ENCODE measurements around the gene GOLT1A. TPM values are rescaled to one million over a fixed set of nuclear protein-coding genes. Genes with fewer than 3 reads are reported as not detected.

The GOLT1A gene
- polyA plus RNA-seq, 2 of the 4 experiments (the other 2 are of a cell fraction): 1.8 to 6.4 TPM

- TF ChIP-seq, protein P1, sequence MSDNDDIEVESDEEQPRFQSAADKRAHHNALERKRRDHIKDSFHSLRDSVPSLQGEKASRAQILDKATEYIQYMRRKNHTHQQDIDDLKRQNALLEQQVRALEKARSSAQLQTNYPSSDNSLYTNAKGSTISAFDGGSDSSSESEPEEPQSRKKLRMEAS (IDR thresholded peaks at IDR 0.05): no peak
- no peak for TF ChIP-seq JUN (IDR thresholded peaks at IDR 0.05)
Observed at GRCh38 chr1:204177133-204177532, 36.7 kb downstream of the GOLT1A start (continued).

DNA sequence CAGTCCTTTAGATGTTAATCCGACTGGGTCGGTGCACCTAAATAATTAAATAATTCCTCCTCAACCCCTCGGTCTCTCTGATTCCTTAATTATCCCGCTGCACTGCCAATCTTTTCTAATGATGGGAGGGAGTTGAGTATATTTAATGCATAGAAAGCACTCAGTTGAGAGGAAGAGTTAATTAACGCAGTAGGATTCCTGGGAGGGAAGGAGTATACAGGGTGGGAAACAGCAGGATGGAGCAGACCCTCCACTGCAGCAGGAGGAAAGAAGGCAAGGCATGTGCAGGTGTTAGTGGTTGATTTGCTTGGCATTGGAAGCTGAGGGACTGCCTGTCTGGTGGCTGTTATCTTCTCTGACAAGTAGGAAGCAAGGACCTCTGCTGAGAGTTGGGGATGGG lies 37.7 kb downstream of the GOLT1A start:
- Histone ChIP-seq H3K27ac (no peak overlapping the region), H3K4me1 (peaks cover 5% of the 10 kb centered on the region; the same call in 2 of the 3 replicates), H3K9me3 (no peaks in the 10 kb centered on the region), H3K4me3 (no peak overlapping the region), H3K4me2 (no peak overlapping the region)
- ATAC-seq (no peak), FAIRE-seq (no peak), DNase-seq (ENCODE audit: low read depth in 1 of 2, low spot score in 1 of 2) (no peak)
- 60% methylated on average over 5 of the region's 5 CpGs for WGBS (ENCODE audit: missing lambda C conversion rate)
- ChIA-PET CTCF (interaction anchor here (0.8 to 16.3 kb wide), 9 partner anchors 11 to 327 kb away, joined by 3 to 314 read pairs (median 3); no protein-coding TSS in a partner anchor), POLR2A (no interaction called here)
- TF ChIP-seq CHD4 (IDR thresholded peaks at IDR 0.05; ENCODE audit: borderline replicate concordance) (no peak), HOXB13 (CRISPR knock-in tag; IDR thresholded peaks at IDR 0.05; ENCODE audit: low read depth) (no peak), NR3C1 (IDR thresholded peaks at IDR 0.05) (no peak), POLR2AphosphoS2 (conservative IDR thresholded peaks at IDR 0.05; ENCODE audit: low read length) (no peak), HDAC2 (IDR thresholded peaks at IDR 0.05) (no peak), CHD2 (IDR thresholded peaks at IDR 0.05; ENCODE audit: low read length, partially characterized antibody) (no peak)
- TF ChIP-seq, protein P2, sequence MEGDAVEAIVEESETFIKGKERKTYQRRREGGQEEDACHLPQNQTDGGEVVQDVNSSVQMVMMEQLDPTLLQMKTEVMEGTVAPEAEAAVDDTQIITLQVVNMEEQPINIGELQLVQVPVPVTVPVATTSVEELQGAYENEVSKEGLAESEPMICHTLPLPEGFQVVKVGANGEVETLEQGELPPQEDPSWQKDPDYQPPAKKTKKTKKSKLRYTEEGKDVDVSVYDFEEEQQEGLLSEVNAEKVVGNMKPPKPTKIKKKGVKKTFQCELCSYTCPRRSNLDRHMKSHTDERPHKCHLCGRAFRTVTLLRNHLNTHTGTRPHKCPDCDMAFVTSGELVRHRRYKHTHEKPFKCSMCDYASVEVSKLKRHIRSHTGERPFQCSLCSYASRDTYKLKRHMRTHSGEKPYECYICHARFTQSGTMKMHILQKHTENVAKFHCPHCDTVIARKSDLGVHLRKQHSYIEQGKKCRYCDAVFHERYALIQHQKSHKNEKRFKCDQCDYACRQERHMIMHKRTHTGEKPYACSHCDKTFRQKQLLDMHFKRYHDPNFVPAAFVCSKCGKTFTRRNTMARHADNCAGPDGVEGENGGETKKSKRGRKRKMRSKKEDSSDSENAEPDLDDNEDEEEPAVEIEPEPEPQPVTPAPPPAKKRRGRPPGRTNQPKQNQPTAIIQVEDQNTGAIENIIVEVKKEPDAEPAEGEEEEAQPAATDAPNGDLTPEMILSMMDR (IDR thresholded peaks at IDR 0.05): no peak

DNA sequence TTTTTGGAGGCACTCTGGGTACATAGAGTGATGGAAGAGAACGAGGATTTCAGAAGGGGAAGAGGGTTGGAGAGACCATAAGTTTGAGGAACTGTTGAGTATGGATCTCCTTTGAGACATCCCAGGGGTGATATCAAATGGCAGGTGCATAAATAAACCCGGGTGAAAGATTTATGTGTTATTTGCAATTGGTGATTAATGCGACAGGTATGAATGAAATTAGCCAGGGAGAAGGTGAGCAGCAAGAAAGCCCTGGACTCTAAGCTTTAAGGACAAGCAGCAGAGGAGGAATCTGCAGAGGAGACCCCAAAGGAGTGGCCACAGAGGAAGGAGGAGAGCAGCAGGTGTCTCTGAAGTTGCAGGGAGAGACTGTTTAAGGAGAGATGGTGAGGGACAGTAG lies 38.8 kb downstream of the GOLT1A start:
- CTCF ChIA-PET: interaction anchor here (0.8 to 16.3 kb wide), 5 partner anchors 13 to 328 kb away, joined by 3 to 314 read pairs (median 34); no protein-coding TSS in a partner anchor
- Histone ChIP-seq H3K4me1 (peaks cover 5% of the 10 kb centered on the region; the same call in 2 of the 3 replicates), H3K4me3 (no peak overlapping the region), H3K4me2 (no peak overlapping the region), H3K27ac (no peak overlapping the region), H3K9me3 (peaks cover 7% of the 10 kb centered on the region)
- DNase-seq (ENCODE audit: low read depth in 1 of 2, low spot score in 1 of 2): no peak
- WGBS (ENCODE audit: missing lambda C conversion rate): 27% methylated on average over 3 of the region's 3 CpGs
- no peak for ATAC-seq
- POLR2A ChIA-PET: no interaction called here
- no peak for FAIRE-seq
- TF ChIP-seq, protein P1 (IDR thresholded peaks at IDR 0.05): no peak
- TF ChIP-seq JUNB (IDR thresholded peaks at IDR 0.05): no peak
- no peak for TF ChIP-seq HES2 (IDR thresholded peaks at IDR 0.05)
- TF ChIP-seq NR3C1 (IDR thresholded peaks at IDR 0.05): no peak
- TF ChIP-seq PHF8 (IDR thresholded peaks at IDR 0.05; ENCODE audit: borderline replicate concordance, low read depth): no peak
- TF ChIP-seq, protein P3, sequence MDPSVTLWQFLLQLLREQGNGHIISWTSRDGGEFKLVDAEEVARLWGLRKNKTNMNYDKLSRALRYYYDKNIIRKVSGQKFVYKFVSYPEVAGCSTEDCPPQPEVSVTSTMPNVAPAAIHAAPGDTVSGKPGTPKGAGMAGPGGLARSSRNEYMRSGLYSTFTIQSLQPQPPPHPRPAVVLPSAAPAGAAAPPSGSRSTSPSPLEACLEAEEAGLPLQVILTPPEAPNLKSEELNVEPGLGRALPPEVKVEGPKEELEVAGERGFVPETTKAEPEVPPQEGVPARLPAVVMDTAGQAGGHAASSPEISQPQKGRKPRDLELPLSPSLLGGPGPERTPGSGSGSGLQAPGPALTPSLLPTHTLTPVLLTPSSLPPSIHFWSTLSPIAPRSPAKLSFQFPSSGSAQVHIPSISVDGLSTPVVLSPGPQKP (IDR thresholded peaks at IDR 0.05; ENCODE audit: low read depth, low read length): no peak
- no peak for TF ChIP-seq MAZ (IDR thresholded peaks at IDR 0.05; ENCODE audit: borderline replicate concordance, low read depth, low read length)
- TF ChIP-seq REST (IDR thresholded peaks at IDR 0.05): no peak
- TF ChIP-seq, protein P4, sequence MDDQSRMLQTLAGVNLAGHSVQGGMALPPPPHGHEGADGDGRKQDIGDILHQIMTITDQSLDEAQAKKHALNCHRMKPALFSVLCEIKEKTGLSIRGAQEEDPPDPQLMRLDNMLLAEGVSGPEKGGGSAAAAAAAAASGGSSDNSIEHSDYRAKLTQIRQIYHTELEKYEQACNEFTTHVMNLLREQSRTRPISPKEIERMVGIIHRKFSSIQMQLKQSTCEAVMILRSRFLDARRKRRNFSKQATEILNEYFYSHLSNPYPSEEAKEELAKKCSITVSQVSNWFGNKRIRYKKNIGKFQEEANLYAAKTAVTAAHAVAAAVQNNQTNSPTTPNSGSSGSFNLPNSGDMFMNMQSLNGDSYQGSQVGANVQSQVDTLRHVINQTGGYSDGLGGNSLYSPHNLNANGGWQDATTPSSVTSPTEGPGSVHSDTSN (IDR thresholded peaks at IDR 0.05): no peak
- no peak for TF ChIP-seq FOSL2 (IDR thresholded peaks at IDR 0.05)
- TF ChIP-seq FOSL2 (CRISPR knock-in tag; IDR thresholded peaks at IDR 0.05): no peak
- TF ChIP-seq, protein P5, sequence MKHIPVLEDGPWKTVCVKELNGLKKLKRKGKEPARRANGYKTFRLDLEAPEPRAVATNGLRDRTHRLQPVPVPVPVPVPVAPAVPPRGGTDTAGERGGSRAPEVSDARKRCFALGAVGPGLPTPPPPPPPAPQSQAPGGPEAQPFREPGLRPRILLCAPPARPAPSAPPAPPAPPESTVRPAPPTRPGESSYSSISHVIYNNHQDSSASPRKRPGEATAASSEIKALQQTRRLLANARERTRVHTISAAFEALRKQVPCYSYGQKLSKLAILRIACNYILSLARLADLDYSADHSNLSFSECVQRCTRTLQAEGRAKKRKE (CRISPR knock-in tag; IDR thresholded peaks at IDR 0.05; ENCODE audit: low read depth): no peak
- no peak for TF ChIP-seq NPAS2 (CRISPR knock-in tag; IDR thresholded peaks at IDR 0.05; ENCODE audit: borderline replicate concordance)
- no peak for TF ChIP-seq ESRRA (IDR thresholded peaks at IDR 0.05; ENCODE audit: borderline replicate concordance, low read length)
- no peak for TF ChIP-seq HEYL (CRISPR knock-in tag; IDR thresholded peaks at IDR 0.05)
- TF ChIP-seq FOSB (CRISPR knock-in tag; IDR thresholded peaks at IDR 0.05): no peak
- TF ChIP-seq, protein P6, sequence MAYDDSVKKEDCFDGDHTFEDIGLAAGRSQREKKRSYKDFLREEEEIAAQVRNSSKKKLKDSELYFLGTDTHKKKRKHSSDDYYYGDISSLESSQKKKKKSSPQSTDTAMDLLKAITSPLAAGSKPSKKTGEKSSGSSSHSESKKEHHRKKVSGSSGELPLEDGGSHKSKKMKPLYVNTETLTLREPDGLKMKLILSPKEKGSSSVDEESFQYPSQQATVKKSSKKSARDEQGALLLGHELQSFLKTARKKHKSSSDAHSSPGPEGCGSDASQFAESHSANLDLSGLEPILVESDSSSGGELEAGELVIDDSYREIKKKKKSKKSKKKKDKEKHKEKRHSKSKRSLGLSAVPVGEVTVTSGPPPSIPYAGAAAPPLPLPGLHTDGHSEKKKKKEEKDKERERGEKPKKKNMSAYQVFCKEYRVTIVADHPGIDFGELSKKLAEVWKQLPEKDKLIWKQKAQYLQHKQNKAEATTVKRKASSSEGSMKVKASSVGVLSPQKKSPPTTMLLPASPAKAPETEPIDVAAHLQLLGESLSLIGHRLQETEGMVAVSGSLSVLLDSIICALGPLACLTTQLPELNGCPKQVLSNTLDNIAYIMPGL (CRISPR knock-in tag; IDR thresholded peaks at IDR 0.05; ENCODE audit: borderline replicate concordance): no peak

All from A549 (cell line).